Fibroblast of skin of right biceps (primary cell): ENCODE measurements around the gene TBC1D32.
"Not testable (repeated sequence)": the region's sequence is repeated elsewhere in the genome, so short reads cannot be mapped to it uniquely, and the experiment has no call there.

Experiments used
- DNase-seq: peaks from one replicate; pipeline ENCODE4 v3.0.0-alpha.2; 2013

TBC1D32 gene

DNA sequence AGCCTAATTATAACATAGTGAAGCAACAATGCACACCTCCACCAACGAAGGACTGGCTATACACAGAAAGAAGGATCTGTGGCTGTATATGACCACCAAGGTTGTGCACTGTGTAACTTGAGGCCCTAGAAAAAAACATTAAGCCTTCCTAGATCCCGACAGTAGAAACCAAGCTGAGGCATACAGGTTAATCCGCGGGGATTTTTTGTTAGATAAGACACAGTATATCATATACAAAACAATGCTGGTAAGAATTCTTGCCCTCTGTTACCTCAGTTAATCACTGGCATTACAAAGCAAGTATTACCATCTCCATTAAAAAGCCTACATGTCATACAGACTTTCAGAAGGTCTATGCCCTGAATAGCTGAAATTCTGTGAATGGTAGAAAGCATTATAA lies 228.8 kb downstream of the TBC1D32 start:
- DNase-seq = no peak

DNA sequence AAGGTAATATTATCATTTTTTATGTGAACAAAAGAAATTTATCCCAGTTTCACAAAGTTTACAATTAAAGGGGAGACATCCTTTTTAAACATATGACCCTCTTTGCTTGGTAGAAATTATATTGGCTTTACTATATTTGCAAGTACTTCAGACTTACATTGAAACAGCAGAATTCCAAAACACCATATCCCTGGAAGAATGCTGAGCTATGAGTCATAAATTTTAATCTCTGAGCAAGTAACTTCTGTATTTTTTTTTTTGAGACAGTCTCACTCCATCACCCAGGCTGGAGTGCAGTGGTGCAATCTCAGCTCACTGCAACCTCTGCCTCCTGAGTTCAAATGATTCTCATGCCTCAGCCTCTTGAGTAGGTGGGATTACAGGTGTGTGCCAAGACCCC lies 240.4 kb downstream of the TBC1D32 start:
- peak; percentile 60 for DNase-seq

DNA sequence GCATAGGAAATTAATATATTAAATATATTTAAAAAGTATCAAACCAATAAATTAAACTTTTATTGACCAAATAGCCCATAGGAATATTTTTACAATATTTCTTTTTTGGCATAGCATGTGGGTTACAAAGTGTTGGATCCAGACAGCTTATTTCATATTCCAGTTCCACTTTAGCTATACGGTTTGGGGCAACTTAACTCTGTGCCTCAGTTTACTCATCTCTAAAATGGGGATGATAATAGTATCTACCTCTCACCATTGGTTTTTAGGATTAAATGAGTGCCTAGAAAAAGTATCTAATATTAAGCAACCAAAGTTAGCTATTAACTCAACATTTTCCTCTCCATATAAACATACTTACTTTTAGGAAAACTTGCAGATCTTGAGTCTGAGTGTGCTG lies 243.8 kb downstream of the TBC1D32 start:
- DNase-seq = no peak

DNA sequence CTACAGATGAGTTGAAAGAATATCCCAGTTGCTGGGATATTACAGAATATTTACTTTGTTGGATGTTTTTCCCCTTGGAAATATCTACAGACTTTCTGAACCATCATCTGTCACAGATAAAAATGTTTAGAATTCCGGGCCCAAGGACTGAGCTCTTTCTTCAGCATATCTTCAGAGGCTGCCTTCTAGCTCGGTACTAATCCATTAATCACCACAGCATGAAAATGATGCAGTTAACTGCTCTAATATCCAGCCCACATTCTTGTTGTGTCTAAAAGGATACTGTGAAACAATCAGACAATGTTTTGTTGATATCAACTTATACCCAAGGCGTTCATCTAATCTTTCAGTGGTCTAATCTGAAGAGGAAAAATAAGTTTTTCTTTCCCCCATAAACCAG lies 247.4 kb downstream of the TBC1D32 start:
- no peak for DNase-seq

DNA sequence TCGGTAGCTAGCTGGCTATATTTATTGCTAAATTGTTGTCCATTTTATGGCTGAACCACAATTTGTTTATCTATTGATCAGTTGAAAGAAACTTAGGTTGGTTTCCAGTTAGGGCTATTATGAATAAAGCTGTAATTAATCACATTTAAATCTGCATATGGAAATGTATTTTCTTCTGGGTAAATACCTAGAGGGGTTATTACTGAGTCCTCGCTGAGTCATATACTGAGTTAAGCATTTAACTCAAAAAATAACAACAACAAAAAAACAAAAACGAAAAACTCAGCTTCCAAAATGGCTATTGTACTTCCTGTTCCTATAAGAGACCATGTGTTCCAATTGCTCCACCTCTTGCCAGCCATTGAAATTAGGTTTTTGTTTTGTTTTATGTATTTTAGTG lies 258.2 kb downstream of the TBC1D32 start:
- DNase-seq = no peak

DNA sequence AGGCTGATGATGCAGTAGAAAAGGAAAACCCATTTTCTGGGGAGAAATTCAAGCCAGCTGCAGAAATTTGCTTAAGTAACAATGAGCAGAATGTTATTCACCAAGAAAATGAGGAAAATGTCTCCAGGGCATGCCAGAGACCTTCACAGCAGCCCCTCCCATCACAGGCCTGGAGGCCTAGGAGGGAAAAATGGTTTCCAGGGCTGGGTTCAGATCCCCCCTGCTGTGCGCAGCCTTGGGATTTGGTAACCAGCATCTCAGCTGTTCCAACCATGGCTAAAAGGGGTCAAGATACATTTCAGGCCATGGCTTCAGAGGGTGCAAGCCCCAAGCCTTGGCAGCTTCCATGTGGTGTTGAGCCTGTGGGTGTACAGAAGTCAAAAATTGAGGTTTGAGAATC lies 265.5 kb downstream of the TBC1D32 start:
- DNase-seq = not testable (repeated sequence)

DNA sequence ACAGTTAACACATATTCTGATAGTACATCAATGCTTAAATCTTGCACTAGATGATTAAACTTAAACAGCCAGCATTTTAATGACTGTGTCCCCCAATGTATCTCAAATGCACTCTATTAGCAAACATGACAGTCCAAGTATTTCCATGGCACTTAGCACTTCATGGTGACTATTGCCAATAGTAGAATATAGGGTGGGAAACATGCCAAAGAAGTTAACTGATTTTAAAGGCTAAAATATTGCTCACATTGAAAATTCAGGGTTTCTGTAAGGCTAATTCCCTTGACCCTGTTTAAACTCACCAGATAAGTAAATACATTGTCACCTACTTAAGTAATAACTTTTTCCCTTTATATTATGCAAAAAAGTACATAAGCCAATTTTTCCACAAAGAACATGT lies 266.9 kb downstream of the TBC1D32 start:
- DNase-seq = no peak

DNA sequence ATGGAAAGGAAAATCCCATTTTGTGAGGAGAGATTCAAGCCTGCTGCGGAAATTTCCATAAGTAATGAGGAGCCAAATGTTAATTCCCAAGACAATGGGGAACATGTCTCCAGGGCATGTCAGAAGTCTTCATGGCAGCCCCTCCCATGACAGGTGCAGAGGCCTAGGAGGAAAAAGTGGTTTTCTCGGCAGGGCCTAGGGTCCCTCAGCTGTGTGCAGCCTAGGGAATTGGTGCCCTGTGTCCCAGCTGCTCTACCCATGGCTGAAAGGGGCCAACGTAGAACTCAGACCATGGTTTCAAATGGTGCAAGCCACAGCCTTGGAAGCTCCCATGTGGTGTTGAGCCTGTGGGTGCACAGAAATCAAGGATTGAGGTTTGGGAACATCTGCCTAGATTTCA lies 269.9 kb downstream of the TBC1D32 start:
- DNase-seq = no peak

DNA sequence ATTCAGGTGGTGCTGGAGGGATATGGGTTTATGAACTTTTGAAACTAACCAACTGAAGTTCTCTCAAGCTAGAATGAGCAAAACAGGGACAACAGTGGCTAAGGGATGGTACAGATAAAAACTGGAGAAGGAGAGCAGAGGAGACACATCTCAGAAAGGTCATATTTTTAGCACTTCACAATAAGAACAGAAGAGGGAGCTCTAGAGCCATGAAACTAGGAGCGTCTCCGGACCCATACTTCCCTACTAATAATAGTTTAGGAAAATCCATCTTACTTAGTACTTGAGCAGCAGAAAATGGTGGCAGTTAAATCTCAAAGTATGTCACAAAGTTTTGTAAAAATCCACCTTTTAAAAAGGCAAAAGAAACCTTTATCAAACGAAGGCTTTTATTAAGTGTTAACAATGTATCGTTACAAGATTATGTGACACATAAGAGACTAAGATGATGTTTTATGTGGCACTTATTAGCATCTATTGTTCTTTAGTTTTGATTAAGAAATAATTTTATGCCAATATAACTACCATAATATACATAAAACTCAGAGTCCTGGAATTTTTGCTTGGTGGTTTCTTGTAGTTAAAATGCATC lies 278.6 kb downstream of the TBC1D32 start:
- peak; percentile 51 for DNase-seq

DNA sequence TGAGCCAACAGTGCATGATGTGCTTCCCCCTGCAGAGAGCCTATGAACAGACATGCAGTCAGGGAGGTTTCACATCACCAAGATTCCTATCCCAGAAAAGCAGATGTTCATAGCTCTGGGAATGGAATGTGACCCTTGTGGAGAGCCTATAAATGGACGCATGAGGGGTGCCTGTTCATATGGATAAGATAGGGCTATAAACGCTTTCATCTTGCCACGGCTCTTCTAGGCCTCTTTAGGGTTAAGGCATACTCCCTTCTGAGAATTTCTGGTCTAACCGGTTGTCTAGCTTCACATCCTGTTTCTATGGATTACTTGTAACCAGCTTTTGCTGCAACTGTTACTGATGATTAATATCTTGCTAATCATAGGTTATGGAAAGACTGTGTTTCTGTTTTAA lies 285.7 kb downstream of the TBC1D32 start:
- DNase-seq = not testable (repeated sequence)

DNA sequence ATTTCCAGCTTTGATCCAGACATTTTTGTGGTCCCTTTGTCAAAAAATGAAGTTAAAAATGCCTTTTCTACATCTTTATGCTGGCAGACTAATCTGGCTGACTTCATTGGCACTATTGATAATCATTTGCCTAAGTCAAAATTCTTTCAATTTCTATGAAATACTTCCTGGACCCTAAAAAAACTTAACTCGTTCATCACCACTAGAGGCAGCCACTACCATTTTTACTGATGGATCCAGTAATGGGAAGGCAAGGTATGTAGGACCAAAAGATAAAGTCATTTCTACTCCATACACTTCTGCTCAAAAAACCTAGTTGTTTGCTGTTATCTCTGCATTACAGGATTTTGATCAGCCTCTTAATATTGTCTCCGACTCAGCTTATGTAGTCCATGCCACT lies 289.4 kb downstream of the TBC1D32 start:
- DNase-seq = not testable (repeated sequence)

DNA sequence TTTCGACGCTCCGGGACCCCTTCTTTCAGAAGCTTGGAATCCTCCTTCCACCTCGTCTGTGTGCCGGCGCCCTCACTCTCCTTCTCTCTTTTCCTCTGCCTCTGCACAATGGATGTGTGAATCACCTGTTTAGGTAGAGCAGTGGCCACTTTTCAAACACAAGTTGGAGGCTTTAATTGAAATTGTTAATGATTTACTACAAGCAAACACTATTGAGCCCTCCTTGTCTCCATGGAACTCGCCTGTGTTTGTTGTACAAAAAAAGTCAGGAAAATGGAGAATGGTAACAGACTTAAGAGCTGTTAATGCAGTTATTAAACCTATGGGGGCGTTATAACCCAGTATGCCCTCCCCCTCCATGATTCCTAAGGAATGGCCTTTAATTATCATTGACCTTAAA lies 290.6 kb downstream of the TBC1D32 start:
- not testable (repeated sequence) for DNase-seq

DNA sequence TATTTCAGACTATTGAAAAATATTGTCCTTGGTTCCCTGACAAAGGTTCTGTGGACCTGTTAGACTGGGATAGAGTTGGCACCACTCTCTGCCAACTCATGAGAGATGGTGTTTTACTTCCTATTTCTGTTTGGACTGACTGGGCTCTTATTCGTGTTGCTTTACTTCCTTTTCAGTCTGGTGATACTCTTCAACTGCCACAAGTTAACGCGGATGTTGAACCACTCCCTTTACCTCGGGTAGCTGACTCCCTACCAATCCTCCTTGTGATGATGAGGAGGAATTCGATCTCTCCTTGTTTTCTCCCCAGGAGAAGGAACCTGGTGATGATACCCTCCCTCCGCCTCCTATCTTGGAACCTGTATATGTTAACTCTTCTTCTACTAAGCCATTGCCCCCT lies 291.1 kb downstream of the TBC1D32 start:
- not testable (repeated sequence) for DNase-seq

DNA sequence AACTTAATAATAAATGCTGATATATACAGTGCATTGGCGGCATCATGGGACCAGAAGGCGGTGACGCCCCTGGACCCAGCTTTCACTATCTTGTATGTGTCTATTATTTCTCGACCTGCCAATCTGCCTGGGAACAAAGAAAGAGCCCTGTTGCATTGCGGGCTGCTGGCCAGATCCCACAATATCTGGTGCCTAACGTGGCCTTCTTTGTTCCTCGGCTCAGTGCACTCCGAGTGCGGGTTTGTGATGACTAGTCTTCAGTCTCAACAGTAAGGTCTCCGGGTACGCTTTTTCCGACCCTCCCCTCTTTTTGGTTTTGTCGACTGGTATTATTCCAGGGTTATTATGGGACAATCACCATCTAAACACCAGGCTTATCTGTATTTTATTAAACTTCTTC lies 291.5 kb downstream of the TBC1D32 start:
- no peak for DNase-seq

DNA sequence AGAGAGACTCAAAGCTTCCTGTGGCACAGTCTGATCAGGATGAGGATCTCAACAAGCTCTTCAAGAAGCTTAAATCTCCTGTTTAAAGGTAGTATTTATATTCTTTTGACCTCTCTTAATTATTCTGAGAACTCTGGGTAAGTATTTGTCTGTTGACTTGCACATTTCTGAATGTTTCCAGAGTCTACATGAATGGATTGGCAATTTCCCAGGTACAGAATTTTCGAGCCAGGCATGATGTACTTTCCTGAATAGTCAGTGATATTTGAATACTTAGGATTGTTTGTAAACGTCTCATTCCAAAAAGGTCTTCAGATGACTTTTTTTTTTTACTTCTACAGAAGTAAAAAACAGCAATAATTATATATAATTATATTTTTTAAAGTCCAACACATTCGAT lies 293.4 kb downstream of the TBC1D32 start:
- no peak for DNase-seq

DNA sequence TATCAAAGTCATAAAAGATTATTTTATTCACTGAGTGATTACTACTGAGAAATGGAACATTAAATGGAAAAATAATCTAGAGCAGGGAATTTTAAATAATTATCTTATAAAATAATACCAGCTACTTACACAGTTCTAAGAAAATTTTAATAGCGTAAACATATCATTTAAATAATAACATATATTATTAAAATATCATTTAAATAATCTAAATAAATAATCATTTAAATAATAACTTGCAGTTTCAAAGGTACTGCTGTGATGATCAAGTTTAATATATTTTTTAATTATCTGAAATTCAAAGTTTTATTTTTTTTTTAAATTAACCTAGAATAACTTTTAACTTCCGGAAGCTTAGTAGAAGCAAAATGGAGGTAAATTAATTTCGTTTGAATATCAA lies 301.2 kb downstream of the TBC1D32 start:
- DNase-seq = no peak

DNA sequence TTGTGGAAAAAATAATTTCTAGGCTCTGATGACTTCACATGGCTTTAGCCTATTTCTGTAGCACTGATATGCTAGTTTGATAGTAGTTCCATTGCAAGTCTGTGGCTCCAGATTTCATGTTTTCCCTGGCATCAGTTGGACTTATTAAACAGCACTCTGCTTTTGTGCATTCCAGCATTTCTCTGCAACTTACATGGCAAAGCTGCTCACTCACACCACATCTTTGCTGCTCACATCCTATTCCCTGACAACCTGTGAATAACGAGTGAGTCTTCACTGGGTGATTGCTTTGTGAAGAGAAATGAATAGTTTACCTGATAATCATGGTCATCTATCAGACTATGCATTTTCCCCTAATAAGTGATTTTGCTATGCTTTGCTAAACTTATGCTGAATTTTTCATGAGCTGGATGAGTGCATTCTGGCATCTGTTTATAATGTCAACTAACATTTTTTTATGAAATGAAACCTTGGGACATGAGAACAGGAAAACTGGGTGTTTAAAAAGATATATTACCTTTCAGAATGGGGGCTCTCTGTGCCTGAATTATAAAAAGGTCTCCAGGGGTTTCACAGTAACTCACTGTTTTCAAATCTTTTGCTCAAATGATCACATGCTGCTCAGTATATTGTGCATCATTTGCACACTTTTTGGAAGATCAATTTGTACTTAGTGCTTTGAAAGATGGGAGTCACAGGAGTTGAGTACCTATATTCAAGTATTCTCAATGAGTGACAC lies 301.8 kb downstream of the TBC1D32 start:
- DNase-seq = no peak
